ENCODE data around the gene TRIM47.

TRIM47 gene

DNA sequence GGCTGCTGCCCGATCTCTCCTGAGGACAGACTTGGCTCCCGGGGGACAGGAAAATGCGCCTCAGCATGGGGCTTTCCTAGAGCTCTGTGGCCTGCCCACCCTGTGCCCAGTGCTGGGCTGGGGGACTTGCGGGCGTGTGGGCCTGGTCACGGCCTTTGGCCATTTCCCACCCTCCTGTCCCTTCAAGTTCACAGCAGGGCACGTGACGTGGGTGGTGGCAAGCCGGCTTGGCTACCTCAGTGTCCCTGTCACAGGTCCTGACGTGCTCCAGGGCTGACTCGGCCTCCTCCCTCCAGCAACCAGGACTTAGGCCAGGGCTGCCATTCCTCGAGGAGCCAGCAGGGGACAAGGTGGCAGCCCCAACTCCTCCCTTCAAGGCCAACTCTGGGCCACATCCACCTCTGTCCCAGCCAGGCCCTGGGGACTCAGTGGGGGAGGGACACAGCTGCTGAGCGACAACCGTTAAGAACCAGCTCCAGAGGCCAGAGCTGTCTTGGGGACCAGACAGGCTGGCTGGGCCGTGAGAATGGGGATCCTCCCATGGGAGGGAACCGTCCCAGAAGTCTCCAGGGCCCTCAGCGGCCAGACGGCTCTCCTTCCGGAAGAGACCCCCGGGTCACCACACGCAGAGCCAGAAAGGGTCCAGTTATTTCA lies 33.2 kb downstream of the TRIM47 start:
- no peak for DNase-seq

DNA sequence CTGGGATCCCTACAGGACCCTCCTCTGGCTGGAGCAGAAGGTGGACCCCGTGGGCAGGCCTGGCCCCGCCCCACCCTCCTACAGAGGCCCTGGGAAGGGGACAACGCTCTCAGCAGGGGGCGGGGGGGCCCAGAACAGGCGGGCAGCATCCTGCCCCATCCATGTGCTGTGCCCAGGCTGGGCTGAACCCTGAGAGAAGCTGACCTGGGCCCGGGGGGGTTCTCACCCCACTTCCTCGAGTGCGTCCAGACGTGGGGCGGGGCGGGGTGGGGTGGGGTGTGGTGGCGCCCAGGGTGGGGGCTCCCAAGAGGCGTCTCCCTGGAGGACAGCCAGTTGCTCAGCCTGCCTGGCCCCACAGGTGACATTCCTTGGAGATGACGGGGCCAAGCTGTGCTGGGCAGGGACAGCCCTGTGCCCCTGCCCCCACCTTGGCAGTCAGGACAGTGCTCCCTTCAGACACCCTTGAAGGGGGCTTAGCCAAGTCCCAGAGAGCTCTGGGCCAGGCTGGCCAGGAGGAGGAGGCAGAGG lies 33.8 kb downstream of the TRIM47 start:
- no peak for DNase-seq

DNA sequence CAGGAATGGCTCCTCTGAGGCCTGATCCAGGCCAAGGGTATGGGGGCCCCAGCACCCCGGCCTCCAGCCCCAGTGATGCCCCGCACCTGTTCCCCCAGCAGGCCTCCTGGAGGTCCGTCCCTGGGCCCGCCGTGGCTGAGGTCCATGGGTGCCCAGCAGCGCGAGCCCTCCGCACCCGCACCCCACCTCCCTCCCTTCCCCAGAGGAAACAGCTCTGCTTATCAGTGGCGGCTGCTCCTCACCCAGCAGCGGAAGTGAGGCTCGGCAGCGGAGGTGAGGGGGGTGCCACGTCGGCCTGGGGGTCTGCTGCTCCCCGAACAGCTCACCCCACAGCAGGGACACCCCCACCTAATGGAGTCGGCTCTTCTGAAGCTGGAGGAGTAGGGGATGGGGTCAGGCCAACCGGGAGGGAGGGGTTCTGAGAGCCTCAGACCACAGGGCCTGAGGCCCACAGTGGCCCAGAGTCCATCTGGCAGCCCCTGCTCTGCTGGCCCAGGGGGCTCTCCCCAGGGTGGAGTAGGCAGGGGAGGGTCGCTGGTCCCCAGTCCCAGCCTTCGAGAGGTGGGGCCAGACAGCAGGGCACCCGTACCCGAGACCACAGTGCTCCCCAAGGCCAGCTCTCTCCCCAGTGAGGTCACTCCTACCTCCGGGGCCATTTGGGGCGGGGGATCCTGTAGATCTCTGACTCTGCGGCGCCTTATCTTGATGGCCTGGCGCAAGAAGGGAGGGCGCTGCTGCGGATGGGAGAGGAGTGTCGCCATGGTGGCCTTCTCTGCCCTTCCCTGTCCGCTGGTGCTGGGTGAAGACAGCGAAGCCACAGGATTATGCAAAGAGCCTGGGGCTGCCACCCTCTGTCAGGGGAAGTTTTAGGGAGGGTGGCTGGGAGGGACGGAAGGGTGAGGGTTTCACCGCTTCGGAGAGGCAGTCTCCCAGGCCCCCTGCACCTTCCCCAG lies 34.5 kb downstream of the TRIM47 start, which contains the start of gene UNC13D:
Gene UNC13D, minus strand, starts transcription at position 828 of the 953 bp plus-strand sequence. Its CDS starts 67 bp downstream, at position 761.
- no peak for DNase-seq

DNA sequence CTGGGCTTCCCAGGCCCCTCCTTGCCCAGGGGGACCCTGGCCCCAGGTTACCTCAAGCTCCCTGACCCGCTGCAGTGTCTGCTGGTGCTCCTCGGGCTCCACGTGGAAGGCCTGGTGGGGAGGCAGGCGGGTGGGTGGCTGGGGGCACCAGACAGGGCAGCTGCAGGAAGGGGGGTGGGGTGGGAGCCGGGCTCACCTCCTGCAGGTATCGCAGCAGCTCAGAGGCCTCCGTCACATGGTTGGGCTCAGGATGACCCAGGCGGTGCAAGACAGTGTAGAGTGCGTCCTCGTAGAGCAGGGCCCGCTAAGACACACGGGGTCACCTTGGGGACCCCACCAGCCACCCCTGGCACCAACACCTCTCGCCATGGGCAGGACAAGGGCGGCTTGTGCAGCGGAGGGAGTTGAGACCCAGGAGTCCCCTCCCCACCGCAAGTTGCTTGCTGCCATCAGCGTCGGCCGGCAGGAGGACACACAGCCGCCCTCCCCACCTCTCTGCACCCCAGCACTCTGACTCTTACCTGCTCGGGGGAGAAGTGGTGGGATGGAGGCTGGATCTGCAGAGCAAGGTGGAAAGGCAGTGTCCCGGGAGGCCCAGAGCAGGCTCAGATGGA lies 35.3 kb downstream of the TRIM47 start:
- DNase-seq: no peak

DNA sequence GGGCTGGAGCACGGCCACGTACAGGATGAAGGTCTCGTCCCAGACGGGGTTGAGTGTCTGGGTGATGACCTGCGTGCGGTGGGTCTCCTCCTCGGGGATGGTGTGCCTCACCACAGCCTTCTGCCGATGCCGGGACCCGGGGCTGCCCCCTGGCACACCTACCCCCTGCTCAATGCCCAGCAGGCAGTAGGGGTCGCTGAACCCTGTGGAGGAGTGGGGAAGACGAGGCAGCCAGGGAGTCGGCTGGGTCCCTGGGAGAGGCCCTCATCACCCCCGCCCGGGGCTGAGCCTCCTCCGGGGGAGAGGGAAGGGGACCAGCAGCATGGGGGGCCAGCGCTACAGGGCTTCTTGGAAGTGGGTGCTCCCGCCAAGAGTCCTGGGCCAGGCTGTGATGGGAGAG lies 36.0 kb downstream of the TRIM47 start:
- DNase-seq: no peak

DNA sequence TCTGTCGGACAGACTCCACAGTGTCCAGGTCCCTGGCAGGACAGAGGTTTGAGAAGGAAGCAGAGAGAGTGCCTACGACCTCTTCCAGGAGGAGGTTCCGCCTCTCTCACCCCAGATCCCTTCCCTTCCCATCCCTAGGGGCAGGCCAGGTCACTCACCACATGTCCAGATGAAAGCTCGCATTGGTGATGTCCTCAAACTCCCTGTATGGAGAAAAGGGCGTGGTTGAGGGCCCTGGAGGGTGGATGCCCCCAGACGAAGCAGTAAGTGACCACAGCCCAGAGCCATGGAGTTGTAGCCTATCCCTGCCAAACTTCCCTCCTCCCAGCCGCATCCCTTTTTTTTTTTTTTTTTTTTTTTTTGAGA lies 37.6 kb downstream of the TRIM47 start:
- DNase-seq: no peak

DNA sequence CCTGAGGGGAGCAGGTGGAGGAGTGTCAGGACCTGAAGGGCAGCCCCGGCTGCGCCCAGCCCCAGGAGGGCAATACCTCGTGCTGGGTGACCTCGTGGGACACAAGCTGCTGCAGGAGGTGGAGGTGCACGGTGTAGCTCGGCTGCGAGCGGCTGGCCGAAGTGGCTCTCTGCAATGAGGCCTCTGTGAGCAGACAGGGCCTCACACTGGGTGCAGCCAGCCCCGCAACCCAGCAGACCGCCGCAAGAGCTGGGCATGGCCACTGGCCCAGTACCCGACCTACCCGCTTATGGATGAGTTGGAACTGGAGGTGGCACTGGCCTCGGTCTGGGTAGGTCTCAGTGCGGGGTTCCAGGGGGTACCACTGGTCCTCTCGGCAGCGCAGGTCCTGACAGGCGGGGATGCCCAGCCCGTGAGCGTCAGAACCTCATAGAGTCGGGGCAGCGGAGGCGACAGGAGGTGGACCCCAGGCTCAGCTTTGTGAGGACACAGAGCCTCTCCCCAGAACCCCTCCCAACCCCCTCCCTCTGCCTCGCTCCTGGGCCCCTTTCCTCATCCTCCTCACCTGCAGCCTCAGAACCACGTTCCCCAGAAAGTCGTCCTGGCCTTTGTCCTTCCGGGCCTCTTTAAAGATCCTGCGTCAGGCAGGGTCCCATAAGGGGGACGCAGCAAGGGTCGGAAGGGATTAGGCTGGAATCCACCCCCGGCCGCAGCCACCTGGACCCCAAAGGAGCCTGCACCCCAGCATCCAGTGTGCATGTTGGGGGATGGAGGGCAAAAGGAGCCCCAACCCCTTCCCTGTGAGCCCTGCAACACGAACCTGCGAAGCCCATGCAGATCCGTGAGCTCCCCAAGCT lies 38.2 kb downstream of the TRIM47 start:
- DNase-seq: no peak

DNA sequence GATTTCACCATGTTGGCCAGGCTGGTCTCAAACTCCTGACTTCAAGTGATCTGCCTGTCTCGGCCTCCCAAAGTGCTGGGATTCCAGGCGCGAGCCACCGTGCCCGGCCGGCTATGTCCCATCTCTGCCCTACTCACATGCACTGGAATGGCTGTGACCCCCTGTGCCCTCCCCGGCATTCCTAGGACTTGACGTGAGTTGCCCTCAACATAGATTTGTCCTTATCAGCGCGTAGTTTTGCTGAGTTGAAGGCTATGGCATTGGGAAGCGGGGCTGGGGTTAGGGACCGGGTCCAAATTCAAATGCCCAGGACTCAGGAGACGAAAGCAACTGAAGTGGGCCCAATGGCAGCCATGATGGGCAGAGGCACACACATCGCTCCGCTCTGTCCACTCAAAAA lies 40.0 kb downstream of the TRIM47 start:
- no peak for DNase-seq

DNA sequence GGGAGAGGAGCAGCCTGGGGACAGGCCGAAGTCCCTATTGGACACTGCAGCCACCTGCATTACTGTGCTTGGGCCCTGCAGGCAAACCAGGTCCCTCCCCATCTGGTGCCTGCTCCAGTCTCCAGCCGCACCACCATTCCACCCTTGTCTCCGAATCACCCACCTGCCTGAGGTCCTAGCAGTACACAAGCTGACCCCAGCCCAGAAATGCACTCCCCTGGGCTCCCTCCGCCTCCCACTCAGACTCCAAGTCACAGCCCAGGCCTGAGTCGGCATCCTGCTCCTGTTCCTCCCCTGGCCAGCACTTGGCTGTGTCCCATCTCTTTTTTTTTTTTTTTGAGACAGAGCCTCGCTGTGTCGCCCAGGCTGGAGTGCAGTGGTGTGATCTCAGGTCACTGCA lies 40.5 kb downstream of the TRIM47 start:
- DNase-seq: no peak

DNA sequence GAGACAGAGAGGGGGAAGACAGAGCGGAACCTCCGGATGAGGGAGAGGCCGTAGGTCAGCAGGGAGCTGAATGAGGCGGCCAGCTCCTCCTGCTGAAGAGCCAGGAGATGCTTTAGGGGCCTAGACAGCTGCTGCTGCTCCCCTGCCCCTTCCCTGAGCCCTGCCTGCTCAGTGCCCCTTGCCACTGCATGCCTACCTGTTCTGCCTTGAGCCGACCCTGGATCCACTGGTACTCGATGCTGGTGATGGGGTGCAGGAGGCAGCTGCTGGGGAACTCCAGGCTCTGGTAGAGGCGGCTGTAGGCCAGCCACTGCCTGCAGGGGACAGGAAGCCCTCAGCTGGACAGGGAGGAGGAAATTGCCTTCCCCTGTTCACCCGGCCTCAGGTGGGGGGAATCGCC lies 41.8 kb downstream of the TRIM47 start:
- no peak for DNase-seq

DNA sequence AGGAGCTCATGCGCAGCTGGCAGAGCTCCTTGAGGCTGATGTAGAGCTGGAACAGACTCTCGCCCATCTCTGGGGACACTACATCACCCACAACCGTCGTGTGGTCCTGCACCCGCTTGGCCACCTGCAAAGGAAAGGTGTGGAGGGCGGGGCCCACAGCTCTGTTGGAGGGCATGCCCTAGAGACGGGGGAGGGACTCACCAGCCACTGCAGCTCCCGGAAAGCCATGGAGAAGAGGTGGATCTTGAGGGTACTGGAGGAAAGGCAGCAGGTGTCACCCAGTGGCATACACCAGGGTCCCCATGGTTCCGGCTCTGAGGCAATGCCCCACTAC lies 42.8 kb downstream of the TRIM47 start:
- no peak for DNase-seq

DNA sequence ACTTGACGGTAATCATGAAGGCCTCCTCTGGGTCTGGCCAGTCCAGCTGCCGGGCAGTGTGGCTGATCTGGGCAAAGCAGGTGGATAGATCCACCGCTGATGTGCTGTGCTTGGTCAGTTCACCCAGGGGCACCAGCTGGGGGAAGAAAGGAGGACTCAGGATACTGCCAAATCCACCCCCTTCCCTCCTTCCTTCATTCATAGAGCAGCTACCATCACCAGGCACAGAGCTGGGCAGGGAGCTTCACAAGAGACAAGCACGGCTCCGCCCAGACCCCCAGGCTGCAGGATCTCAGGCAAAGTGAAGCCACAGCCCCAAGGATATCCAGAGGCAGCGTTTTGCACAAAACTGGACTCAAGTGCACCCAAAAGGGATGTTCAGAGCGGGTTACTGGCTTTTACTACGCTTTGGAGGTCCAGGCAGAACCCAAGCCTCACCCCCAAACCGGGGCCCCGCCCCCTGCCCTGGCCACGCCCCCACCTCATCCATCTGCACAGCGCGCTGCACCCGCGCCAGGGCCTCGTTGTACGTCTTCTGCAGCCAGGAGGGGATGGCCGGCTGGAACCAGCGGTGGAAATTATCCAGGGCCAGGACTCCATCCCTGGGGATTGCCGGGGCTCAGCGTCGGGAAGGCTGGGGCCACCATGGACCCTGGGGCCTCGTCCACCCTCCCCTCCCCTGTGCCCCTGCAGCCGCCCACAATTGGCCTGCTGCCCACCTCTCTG lies 43.3 kb downstream of the TRIM47 start:
- no peak for DNase-seq

DNA sequence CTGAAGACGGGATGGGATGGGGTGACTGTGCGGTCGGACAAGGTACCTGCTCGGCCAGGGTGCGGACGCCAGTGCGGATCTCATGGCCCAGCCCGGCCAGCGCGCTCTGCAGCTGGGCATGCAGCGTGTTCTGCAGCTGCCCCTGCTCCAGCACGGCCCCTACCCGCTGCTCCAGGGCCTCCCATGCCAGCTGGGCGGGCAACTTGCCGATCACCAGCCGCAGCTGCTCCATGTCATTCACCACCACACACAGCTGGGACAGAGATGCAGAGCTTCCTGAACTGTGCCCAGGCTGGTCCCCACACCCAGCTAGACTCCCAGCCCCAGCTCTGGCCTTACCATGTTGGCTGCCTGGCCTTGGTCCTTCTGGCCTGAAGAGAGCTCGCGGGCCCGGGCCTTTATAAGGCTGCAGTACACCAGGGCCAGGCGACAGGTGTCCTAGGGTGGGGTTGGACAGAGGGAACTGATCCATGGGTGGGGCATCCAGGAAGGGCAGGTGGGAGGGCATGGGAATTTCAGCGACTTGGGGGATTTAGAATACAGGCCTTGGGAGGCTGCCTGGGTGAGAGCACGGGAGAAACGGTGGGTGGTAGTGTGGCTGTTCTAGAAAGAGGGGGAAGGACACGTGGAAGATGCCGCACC lies 44.0 kb downstream of the TRIM47 start:
- DNase-seq: no peak

DNA sequence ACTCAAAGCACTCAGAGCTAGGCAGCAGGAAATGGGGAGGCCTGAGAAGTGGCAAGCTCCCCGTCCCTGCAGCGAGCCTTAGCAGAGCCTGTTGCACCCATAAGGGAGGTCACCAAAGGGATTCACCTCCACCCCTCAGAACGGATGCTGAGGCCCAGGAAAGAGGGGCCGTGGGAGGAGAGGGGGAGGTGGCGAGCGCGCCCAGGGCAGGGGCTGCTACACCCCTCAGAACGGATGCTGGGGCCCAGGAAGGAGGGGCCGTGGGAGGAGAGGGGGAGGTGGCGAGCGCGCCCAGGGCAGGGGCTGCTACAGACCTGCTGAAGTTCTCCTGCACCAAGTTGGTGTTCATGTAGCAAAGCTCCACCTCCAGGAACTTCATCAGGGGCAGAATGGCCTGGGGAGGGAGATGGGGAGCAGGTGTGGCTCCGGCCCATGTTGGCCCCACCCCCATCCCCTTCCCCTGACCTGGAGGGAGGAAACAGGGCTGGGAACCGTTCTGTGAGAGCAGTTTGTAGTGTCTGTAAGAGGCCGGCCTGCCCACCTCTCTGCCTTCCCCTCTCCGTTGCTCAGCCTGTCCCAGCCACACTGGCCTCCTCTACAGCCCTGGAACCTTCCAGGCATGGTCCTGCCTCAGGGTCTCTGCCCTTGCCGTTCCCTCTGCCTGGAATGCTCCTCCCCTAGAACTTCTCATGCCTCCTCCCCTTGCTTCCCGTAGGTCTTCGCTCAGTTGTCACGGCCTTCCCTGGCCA lies 45.6 kb downstream of the TRIM47 start:
- DNase-seq: no peak

DNA sequence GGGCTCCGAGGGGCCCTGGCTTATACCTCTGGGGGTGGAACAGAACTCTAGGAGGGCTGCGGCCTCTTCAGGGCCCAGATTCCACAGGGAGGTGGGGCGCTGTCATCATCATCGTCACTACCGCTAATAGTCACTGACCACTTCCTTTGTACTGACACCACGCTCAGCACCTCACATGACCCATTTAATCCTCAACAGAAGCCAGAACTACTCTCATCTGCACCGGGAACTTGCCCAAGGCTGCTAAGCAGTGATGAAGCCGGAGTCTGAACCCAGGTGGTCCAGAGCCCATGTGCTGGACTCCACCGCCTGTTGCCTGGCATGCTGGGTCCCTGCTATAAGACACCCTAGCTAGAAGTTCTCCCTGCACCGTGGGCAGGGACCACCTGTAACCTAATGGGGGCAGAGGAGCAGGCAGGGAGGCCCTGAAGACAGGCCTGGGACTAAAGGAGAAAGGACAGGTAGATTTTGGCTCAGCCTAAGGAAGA lies 46.2 kb downstream of the TRIM47 start:
- DNase-seq: no peak

DNA sequence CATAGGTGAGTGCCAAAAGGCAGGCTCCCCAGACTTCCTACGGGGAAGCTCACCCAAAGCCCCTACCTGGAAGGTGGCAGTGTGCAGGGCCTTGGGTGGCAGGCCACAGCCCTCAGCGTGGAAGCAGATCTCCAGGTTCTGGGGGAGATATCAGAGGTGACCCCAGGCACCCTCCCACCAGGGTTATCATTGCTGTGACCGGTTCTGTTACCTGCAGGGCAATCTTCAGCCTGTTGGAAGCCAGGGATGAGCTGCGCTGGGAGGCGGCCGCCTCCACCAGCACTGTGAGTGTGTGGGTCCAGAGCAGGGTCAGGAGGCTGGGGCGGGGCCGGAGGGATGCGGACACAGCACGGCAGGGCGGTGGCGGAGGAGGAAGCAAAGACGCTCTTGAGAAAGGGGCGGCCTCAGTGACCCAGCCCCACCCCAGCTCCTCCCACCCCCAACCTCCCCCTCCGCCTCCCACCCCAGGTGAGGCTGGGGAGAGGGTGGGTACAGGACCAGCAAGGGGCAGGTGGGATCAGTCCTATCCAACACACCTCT lies 47.3 kb downstream of the TRIM47 start:
- DNase-seq: no peak

DNA sequence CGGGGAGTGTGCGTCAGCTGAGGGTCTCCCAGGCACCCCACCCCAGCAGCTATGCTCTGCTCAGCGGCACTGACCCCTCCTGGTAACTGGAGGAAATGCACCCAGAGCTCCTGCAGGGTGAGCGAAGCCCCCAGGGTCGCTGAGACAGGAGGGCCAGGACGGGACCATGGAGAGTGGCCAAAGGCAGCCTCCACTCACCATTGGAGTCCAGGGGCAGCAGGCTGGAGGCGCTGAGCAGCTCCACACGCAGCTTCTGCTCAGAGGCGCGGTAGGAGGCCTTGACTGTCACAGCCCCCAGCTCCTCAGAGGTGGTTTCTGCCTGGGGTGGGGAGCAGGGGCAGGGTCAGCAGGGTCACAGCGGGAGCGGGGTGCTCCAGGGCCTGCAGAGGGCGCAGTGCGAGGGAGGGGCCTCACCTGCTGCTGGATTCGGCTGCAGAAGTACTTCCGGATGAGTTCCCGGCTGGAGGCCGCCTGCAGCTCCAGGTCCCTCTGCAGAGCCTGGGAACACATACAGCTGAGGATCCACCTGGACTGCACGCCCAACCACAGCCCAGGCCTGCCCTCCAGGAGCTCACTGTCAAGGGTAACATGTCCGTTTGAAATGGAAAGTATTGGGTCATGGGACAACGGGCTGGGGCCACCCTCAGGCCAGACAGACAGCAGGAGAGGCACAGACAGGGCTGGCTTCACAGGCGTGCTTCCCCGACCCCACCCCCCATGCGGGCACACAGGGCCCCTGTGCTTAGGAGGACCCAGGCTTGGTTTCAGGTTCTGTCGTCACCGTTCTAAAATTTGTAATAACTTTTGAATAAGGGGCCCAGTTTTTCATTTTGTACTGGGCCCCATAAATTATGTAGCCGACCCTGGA lies 48.0 kb downstream of the TRIM47 start:
- no peak for DNase-seq

DNA sequence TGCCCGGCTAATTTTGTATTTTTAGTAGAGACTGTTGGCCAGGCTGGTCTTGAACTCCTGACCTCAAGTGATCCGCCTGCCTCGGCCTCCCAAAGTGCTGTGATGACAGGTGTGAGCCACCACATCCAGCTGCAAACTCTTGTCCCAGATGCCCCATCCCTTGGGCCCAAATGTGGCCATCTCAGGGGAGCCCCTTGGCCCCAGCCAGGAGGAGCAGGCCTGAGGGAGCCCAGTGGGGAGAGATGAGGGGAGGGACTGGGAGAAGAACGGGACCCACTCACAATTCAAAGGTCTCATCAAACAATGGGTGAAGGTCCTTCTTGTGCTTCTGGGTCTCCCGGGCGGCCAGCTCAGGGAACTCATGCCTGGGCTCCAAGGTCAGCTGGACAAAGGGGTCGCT lies 48.6 kb downstream of the TRIM47 start:
- no peak for DNase-seq

DNA sequence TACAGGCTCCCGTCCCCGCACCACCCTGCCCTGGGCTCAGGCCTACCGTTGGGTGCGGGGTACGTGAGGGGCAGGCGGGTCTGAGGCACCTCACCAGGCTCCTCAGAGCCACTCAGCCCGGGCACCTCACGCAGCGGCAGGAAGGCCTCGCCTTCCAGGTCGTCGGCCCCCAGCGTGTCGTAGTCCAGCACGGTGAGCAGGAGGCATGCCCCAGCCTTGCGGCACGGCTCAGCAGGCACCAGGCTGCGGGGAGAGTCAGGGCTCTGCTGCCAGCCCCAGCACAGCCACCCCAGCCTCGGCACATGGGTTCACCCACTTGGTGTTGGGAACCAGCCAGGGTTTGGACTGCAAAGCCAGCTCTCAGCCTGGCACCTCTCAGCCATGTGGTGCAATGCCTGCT lies 49.6 kb downstream of the TRIM47 start:
- no peak for DNase-seq

DNA sequence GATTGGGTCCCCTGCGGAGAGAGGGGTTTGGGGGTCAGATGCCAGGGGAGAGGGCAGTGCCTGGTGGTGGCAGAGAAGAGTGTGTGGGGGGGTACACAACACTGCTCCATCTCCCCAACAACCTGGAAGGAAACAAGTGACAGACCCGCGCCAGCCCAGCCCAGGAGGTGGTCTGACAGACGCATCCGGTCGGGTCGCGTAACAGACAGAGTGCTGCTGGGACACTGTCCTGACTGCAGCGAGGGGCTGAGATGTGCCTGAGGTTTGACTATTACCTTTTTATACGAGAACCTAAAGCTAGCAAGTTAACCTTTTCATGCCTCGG lies 50.3 kb downstream of the TRIM47 start:
- DNase-seq: no peak
